C4-2B (cell line): ENCODE data around the gene MDK.

Source experiments
- ZFX ChIP-seq: fragments of 450-650 bp; IDR thresholded peaks from 2 replicates; pipeline ENCODE4 v1.6.1; 2017
- TF ChIP-seq, protein P1 (sequence below): fragments of 450-650 bp; conservative IDR thresholded peaks from 2 replicates; pipeline ENCODE4 v1.5.1; 2017; ENCODE audit warnings: mild to moderate bottlenecking

DNA sequence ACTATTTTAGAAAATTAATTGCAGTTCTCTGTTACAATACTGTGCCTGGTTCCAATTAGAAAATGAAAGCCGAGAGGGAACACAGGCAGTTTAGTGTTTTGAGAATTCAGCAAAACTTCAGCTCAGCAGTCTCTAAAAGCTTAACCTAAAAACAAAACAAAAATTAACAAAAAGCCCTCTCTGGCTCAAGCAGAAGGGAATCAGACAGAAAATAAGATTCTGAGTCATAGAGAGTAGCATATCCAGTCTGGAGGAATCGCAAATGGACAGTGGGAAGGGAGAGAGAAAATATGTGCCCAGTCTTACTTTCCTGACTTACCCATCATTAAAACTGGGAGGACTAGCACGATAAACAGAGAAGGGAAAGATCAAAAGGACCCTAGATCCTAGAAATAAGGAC lies 48.2 kb downstream of the MDK start:
- TF ChIP-seq, protein P1, sequence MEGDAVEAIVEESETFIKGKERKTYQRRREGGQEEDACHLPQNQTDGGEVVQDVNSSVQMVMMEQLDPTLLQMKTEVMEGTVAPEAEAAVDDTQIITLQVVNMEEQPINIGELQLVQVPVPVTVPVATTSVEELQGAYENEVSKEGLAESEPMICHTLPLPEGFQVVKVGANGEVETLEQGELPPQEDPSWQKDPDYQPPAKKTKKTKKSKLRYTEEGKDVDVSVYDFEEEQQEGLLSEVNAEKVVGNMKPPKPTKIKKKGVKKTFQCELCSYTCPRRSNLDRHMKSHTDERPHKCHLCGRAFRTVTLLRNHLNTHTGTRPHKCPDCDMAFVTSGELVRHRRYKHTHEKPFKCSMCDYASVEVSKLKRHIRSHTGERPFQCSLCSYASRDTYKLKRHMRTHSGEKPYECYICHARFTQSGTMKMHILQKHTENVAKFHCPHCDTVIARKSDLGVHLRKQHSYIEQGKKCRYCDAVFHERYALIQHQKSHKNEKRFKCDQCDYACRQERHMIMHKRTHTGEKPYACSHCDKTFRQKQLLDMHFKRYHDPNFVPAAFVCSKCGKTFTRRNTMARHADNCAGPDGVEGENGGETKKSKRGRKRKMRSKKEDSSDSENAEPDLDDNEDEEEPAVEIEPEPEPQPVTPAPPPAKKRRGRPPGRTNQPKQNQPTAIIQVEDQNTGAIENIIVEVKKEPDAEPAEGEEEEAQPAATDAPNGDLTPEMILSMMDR, result no peak
- TF ChIP-seq ZFX, result no peak
